K562 (cell line): Measurements from ENCODE around the gene CDK1. TPM values are rescaled to one million over a fixed set of nuclear protein-coding genes. Genes with fewer than 3 reads are reported as not detected.

Experiments used
- ARID2 ChIP-seq: fragments of 450-650 bp; IDR thresholded peaks from 2 replicates; pipeline ENCODE4 v1.6.1; 2017; ENCODE audit warnings: antibody characterized with exemption, mild to moderate bottlenecking
- CHD4 ChIP-seq: fragments of 200-600 bp; sonication (generic); IDR thresholded peaks from 3 replicates; pipeline ENCODE4 v1.6.1; 2012; ENCODE audit warnings: low read depth, mild to moderate bottlenecking, mixed read lengths, low read length, inconsistent platforms; ENCODE audit not compliant: insufficient read depth, insufficient replicate concordance, poor library complexity, severe bottlenecking
- FOXK1 ChIP-seq: sonication (generic); formaldehyde crosslinking; IDR thresholded peaks from 2 replicates; pipeline ENCODE4 v1.8.0; 2022; ENCODE audit warnings: missing genetic modification reagents, mild to moderate bottlenecking, borderline replicate concordance
- FOXM1 ChIP-seq, 2 experiments: fragments of 450-650 bp in 1 of 2; sonication (generic) in 1 of 2; formaldehyde crosslinking in 1 of 2; IDR thresholded peaks; 2 replicates each; pipeline versions ENCODE4 v1.6.1 to v1.9.0; 2017 to 2022; ENCODE audit warnings: low read depth in 2 of 2, mild to moderate bottlenecking in 2 of 2, missing genetic modification reagents in 1 of 2, moderate library complexity in 1 of 2
- HDAC1 ChIP-seq, 2 experiments: fragments of 450-650 bp; IDR thresholded peaks; 2 replicates each; pipeline ENCODE4 v1.6.1; 2016 to 2017; ENCODE audit warnings: inconsistent platforms in 1 of 2, mild to moderate bottlenecking in 1 of 2, moderate library complexity in 1 of 2
- HES1 ChIP-seq: fragments of 450-650 bp; IDR thresholded peaks from 2 replicates; pipeline ENCODE4 v1.6.1; 2016; ENCODE audit warnings: low read depth, mild to moderate bottlenecking, moderate library complexity
- HSF4 ChIP-seq: fragments of 250-450 bp; sonication (Bioruptor Pico); IDR thresholded peaks from 2 replicates; pipeline ENCODE4 v2.1.2; 2022; ENCODE audit warnings: mild to moderate bottlenecking, moderate library complexity, borderline replicate concordance
- KHSRP ChIP-seq: fragments of 450-650 bp; IDR thresholded peaks from 2 replicates; pipeline ENCODE4 v1.6.1; 2017
- MYNN ChIP-seq, 2 experiments: sonication (generic); formaldehyde crosslinking in 1 of 2; IDR thresholded peaks; 2 replicates each; pipeline versions ENCODE4 v1.5.0 to v1.6.1; 2016 to 2020; ENCODE audit warnings: antibody characterized with exemption in 1 of 2, missing genetic modification reagents in 1 of 2
- PHF20 ChIP-seq: fragments of 450-650 bp; IDR thresholded peaks from 2 replicates; pipeline ENCODE4 v1.6.1; 2018; ENCODE audit not compliant: partially characterized antibody
- STAT6 ChIP-seq: sonication (generic); formaldehyde crosslinking; IDR thresholded peaks from 2 replicates; pipeline ENCODE4 v1.8.1; 2023; ENCODE audit warnings: mild to moderate bottlenecking, missing genetic modification reagents
- U2AF2 ChIP-seq: fragments of 200-400 bp; formaldehyde crosslinking; optimal IDR thresholded peaks from 2 replicates; pipeline ENCODE3; 2017; ENCODE audit warnings: low read depth, mild to moderate bottlenecking, low read length
- ZBED1 ChIP-seq: IDR thresholded peaks from 2 replicates; pipeline ENCODE4 v1.6.1; 2014
- polyA plus RNA-seq, 8 experiments: library from polyadenylated mRNA; depleted of rRNA in 4 of 8; stranded (reverse) in 5 of 8; unstranded in 3 of 8; fragments of >200 nt; fragmentation: Nextera tagmentation in 2 of 8; fragmentation: Illumina TruSeq in 1 of 8; extraction: Ambion mirVana in 2 of 8; extraction: Trizol in 1 of 8; gene quantifications; 2 replicates each; pipeline versions ENCODE4 v1.2.1 to v1.2.3, GENCODE V29; 2011 to 2014; ENCODE audit warnings: inconsistent platforms in 1 of 8, missing spikeins in 1 of 8
- total RNA-seq, 7 experiments: library from RNA; depleted of rRNA in 6 of 7; stranded (reverse); fragments of >200 nt in 6 of 7; fragmentation: Illumina TruSeq in 2 of 7; extraction: Trizol in 2 of 7; gene quantifications; 2 replicates each; pipeline versions ENCODE4 v1.2.1 to v1.2.3, GENCODE V29; 2011 to 2021; ENCODE audit warnings: low replicate concordance in 1 of 7
- TF ChIP-seq, protein P1 (sequence below): IDR thresholded peaks from 2 replicates; pipeline ENCODE4 v1.6.1; 2011; ENCODE audit not compliant: insufficient read length; ENCODE audit errors: extremely low read depth
- TF ChIP-seq, protein P2 (sequence below), 2 experiments: IDR thresholded peaks in 1 of 2; conservative IDR thresholded peaks in 1 of 2; 2 replicates each; pipeline ENCODE4 v1.6.1; 2016; ENCODE audit warnings: low read depth in 2 of 2, mild to moderate bottlenecking in 1 of 2, missing compliant biosample characterization in 1 of 2, missing genetic modification characterization in 1 of 2, moderate library complexity in 1 of 2
- TF ChIP-seq, protein P3 (sequence below): IDR thresholded peaks from 3 replicates; pipeline ENCODE4 v1.6.1; 2011; ENCODE audit warnings: borderline replicate concordance, mild to moderate bottlenecking, moderate library complexity; ENCODE audit not compliant: insufficient read length; ENCODE audit errors: extremely low read depth

The CDK1 gene
- total and polyA plus RNA-seq, 9 of the 15 experiments (the other 6 are each of a cell fraction or from before 2014, with no cell fraction given), result 156 to 685 (median 236) TPM

- TF ChIP-seq, protein P1, sequence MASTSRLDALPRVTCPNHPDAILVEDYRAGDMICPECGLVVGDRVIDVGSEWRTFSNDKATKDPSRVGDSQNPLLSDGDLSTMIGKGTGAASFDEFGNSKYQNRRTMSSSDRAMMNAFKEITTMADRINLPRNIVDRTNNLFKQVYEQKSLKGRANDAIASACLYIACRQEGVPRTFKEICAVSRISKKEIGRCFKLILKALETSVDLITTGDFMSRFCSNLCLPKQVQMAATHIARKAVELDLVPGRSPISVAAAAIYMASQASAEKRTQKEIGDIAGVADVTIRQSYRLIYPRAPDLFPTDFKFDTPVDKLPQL, result peak; percentile 24
- TF ChIP-seq, protein P2, sequence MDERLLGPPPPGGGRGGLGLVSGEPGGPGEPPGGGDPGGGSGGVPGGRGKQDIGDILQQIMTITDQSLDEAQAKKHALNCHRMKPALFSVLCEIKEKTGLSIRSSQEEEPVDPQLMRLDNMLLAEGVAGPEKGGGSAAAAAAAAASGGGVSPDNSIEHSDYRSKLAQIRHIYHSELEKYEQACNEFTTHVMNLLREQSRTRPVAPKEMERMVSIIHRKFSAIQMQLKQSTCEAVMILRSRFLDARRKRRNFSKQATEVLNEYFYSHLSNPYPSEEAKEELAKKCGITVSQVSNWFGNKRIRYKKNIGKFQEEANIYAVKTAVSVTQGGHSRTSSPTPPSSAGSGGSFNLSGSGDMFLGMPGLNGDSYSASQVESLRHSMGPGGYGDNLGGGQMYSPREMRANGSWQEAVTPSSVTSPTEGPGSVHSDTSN (CRISPR knock-in tag; IDR thresholded peaks at IDR 0.05; ENCODE audit: low read depth), result no peak
- TF ChIP-seq, protein P2 (tag; conservative IDR thresholded peaks at IDR 0.05; ENCODE audit: low read depth), result no peak
- TF ChIP-seq ZBED1 (no peak), FOXM1 (IDR thresholded peaks at IDR 0.05; ENCODE audit: low read depth) (peak; percentile 100), FOXM1 (CRISPR knock-in tag; IDR thresholded peaks at IDR 0.05; ENCODE audit: low read depth) (peak; percentile 100), ARID2 (no peak), PHF20 (no peak), STAT6 (CRISPR knock-in tag) (no peak), KHSRP (no peak), HSF4 (CRISPR knock-in tag) (no peak), HES1 (no peak), CHD4 (no peak), FOXK1 (CRISPR knock-in tag) (0 out of 2 replicates have a peak, but pooled peaks have one; percentile 38), U2AF2 (no peak), MYNN (IDR thresholded peaks at IDR 0.05) (0 out of 2 replicates have a peak, but pooled peaks have one; percentile 22), MYNN (CRISPR knock-in tag; IDR thresholded peaks at IDR 0.05) (no peak), HDAC1 (IDR thresholded peaks at IDR 0.05) (peak; percentile 75 to 98; a peak in 3 of 4 replicates)
- TF ChIP-seq, protein P3, sequence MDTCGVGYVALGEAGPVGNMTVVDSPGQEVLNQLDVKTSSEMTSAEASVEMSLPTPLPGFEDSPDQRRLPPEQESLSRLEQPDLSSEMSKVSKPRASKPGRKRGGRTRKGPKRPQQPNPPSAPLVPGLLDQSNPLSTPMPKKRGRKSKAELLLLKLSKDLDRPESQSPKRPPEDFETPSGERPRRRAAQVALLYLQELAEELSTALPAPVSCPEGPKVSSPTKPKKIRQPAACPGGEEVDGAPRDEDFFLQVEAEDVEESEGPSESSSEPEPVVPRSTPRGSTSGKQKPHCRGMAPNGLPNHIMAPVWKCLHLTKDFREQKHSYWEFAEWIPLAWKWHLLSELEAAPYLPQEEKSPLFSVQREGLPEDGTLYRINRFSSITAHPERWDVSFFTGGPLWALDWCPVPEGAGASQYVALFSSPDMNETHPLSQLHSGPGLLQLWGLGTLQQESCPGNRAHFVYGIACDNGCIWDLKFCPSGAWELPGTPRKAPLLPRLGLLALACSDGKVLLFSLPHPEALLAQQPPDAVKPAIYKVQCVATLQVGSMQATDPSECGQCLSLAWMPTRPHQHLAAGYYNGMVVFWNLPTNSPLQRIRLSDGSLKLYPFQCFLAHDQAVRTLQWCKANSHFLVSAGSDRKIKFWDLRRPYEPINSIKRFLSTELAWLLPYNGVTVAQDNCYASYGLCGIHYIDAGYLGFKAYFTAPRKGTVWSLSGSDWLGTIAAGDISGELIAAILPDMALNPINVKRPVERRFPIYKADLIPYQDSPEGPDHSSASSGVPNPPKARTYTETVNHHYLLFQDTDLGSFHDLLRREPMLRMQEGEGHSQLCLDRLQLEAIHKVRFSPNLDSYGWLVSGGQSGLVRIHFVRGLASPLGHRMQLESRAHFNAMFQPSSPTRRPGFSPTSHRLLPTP, result no peak
These were observed at the start of gene CDK1 (continued) for GRCh38 chr10:60778214-60778970.
